ENCODE measurements around the gene MAN1C1. TPM values are rescaled to one million over a fixed set of nuclear protein-coding genes. Genes with fewer than 3 reads are reported as not detected.

Gene MAN1C1
- total and polyA plus RNA-seq, 9 of the 15 experiments (the other 6 are each of a cell fraction or from before 2014, with no cell fraction given): 0.04 to 0.44 (median 0.10) TPM; not detected in 3

GRCh38 chr1:25757151-25757845 lies 140.7 kb downstream of the MAN1C1 start:
- 4% methylated on average over 11 of the region's 12 CpGs for WGBS (ENCODE audit: insufficient coverage, low coverage, missing lambda C conversion rate)
- intact Hi-C loops (cut with micrococcal nuclease): no loop called here
- H3K9ac ChIP-seq (ENCODE audit: insufficient read depth in 1 of 2, low read depth in 2 of 2, low read length in 2 of 2): no peak overlapping the region
- H3K9me3 ChIP-seq (replicated peaks; ENCODE audit: control insufficient read depth, insufficient read depth, low read depth, low read length): no peaks in the 10 kb centered on the region
- BruUV-seq (replicated peaks): no TSS peak
- ChIA-PET CTCF (ENCODE audit: low intra/inter-chr PET ratio) (no interaction called here), POLR2A (interaction anchor here (0.5 to 1.9 kb wide), 5 partner anchors 9 to 130 kb away, joined by 3 to 10 read pairs (median 3); no protein-coding TSS in a partner anchor)
- H2AFZ ChIP-seq (ENCODE audit: low read depth, low read length): no peak overlapping the region
- no peaks in the 10 kb centered on the region for H3K36me3 ChIP-seq (ENCODE audit: control insufficient read depth, insufficient read depth, low read length)
- in situ Hi-C loops (cut with MboI): no loop called here
- no peak overlapping the region for H3K4me2 ChIP-seq (ENCODE audit: insufficient read depth, low read length)
- H3K9me1 ChIP-seq (ENCODE audit: control insufficient read depth, insufficient read depth, low read length): peaks cover 5% of the 10 kb centered on the region
- peaks cover 57 to 85% of the 10 kb centered on the region in 2 experiments for H3K27me3 ChIP-seq (ENCODE audit: control insufficient read depth in 2 of 2, insufficient read depth in 2 of 2, low read length in 2 of 2)
- H4K20me1 ChIP-seq (replicated peaks; ENCODE audit: control insufficient read depth, insufficient read depth, low read length): peaks cover 43% of the 10 kb centered on the region
- no peak for ATAC-seq
- no peak overlapping the region for H3K27ac ChIP-seq (ENCODE audit: extremely low read depth, low read depth, low read length)
- TF ChIP-seq, protein P1, sequence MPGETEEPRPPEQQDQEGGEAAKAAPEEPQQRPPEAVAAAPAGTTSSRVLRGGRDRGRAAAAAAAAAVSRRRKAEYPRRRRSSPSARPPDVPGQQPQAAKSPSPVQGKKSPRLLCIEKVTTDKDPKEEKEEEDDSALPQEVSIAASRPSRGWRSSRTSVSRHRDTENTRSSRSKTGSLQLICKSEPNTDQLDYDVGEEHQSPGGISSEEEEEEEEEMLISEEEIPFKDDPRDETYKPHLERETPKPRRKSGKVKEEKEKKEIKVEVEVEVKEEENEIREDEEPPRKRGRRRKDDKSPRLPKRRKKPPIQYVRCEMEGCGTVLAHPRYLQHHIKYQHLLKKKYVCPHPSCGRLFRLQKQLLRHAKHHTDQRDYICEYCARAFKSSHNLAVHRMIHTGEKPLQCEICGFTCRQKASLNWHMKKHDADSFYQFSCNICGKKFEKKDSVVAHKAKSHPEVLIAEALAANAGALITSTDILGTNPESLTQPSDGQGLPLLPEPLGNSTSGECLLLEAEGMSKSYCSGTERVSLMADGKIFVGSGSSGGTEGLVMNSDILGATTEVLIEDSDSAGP (CRISPR knock-in tag; IDR thresholded peaks at IDR 0.05): no peak
- TF ChIP-seq ILK (tag; IDR thresholded peaks at IDR 0.05; ENCODE audit: borderline replicate concordance, low read depth) (no peak), PKNOX1 (IDR thresholded peaks at IDR 0.05) (no peak), OTX1 (CRISPR knock-in tag; IDR thresholded peaks at IDR 0.05) (no peak), ZBTB7A (IDR thresholded peaks at IDR 0.05; ENCODE audit: borderline replicate concordance, control insufficient read depth, low read depth, low read length) (no peak), CBX2 (IDR thresholded peaks at IDR 0.05; ENCODE audit: insufficient read depth, low read length, poor library complexity, severe bottlenecking) (no peak), MEF2A (IDR thresholded peaks at IDR 0.05; ENCODE audit: control insufficient read depth, low read depth, low read length) (no peak), SMC3 (conservative IDR thresholded peaks at IDR 0.05; ENCODE audit: insufficient read depth, low read depth, low read length) (no peak), ZNF174 (CRISPR knock-in tag; IDR thresholded peaks at IDR 0.05) (no peak), ZNF324 (CRISPR knock-in tag; IDR thresholded peaks at IDR 0.05) (no peak), CBX8 (IDR thresholded peaks at IDR 0.05; ENCODE audit: borderline replicate concordance, extremely low read depth, low read depth, low read length, poor library complexity, severe bottlenecking) (no peak), ZNF785 (CRISPR knock-in tag; IDR thresholded peaks at IDR 0.05) (no peak), PPARD (CRISPR knock-in tag; IDR thresholded peaks at IDR 0.05) (no peak), ZNF589 (CRISPR knock-in tag; IDR thresholded peaks at IDR 0.05; ENCODE audit: low read depth) (no peak), POLR2AphosphoS5 (IDR thresholded peaks at IDR 0.05; ENCODE audit: control insufficient read depth, insufficient read depth, low read depth, low read length) (no peak), LCOR (CRISPR knock-in tag; IDR thresholded peaks at IDR 0.05) (no peak)
- TF ChIP-seq, protein P2, sequence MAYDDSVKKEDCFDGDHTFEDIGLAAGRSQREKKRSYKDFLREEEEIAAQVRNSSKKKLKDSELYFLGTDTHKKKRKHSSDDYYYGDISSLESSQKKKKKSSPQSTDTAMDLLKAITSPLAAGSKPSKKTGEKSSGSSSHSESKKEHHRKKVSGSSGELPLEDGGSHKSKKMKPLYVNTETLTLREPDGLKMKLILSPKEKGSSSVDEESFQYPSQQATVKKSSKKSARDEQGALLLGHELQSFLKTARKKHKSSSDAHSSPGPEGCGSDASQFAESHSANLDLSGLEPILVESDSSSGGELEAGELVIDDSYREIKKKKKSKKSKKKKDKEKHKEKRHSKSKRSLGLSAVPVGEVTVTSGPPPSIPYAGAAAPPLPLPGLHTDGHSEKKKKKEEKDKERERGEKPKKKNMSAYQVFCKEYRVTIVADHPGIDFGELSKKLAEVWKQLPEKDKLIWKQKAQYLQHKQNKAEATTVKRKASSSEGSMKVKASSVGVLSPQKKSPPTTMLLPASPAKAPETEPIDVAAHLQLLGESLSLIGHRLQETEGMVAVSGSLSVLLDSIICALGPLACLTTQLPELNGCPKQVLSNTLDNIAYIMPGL (CRISPR knock-in tag; IDR thresholded peaks at IDR 0.05): no peak
- no peak for FAIRE-seq
- H3K4me1 ChIP-seq (replicated peaks in 1 of 2; ENCODE audit: control insufficient read depth in 2 of 2, insufficient read depth in 2 of 2, low read length in 2 of 2): peaks cover 10 to 12% of the 10 kb centered on the region in 2 experiments
- no peak overlapping the region for H3K4me3 ChIP-seq
- no peaks in the 10 kb centered on the region for H3K79me2 ChIP-seq (ENCODE audit: control insufficient read depth, insufficient read depth, low read length)
- DNase-seq (ENCODE audit: extremely low read depth in 1 of 4, low spot score in 3 of 4): no peak
